Suppressor macrophage treated with lipopolysaccharide for 4 hours (primary cell): Measurements from ENCODE around the gene TBC1D24.
"Not testable (repeated sequence)": the region's sequence is repeated elsewhere in the genome, so short reads cannot be mapped to it uniquely, and the experiment has no call there.

Source experiments
- DNase-seq: peaks from one replicate; pipeline ENCODE4 v3.0.0-alpha.2; 2020

Gene TBC1D24

GRCh38 chr16:2469399-2470233 is 5.3 kb upstream of the TBC1D24 start:
- no peak for DNase-seq

GRCh38 chr16:2470234-2470601 is 4.7 kb upstream of the TBC1D24 start:
- no peak for DNase-seq

GRCh38 chr16:2470603-2471015 is 4.3 kb upstream of the TBC1D24 start:
- DNase-seq: no peak

- DNase-seq: no peak
These were observed 3.8 kb upstream of the TBC1D24 start, which contains the start of gene NTN3 for GRCh38 chr16:2471016-2471652. Gene NTN3, plus strand, starts transcription at chr16:2471297. Its CDS starts 405 bp downstream, at chr16:2471702.

GRCh38 chr16:2471653-2472487 is 3.1 kb upstream of the TBC1D24 start:
- no peak for DNase-seq

- no peak for DNase-seq
These were observed 2.5 kb upstream of the TBC1D24 start for GRCh38 chr16:2472488-2472864.

- DNase-seq: no peak
These were observed 2.0 kb upstream of the TBC1D24 start for GRCh38 chr16:2472885-2473445.

GRCh38 chr16:2473446-2473926 is 1.4 kb upstream of the TBC1D24 start:
- DNase-seq: no peak

- peak; percentile 72 for DNase-seq
These were observed 689 bp upstream of the TBC1D24 start for GRCh38 chr16:2473999-2474876.

- DNase-seq: no peak
These were observed 752 bp downstream of the TBC1D24 start for GRCh38 chr16:2475413-2476344.

- no peak for DNase-seq
These were observed 1.4 kb downstream of the TBC1D24 start for GRCh38 chr16:2476345-2476720.

GRCh38 chr16:2476741-2477140 is 1.8 kb downstream of the TBC1D24 start:
- no peak for DNase-seq

GRCh38 chr16:2477327-2477726 is 2.4 kb downstream of the TBC1D24 start:
- no peak for DNase-seq

- no peak for DNase-seq
These were observed 3.4 kb downstream of the TBC1D24 start for GRCh38 chr16:2478279-2478678.

- not testable (repeated sequence) for DNase-seq
These were observed 5.1 kb downstream of the TBC1D24 start for GRCh38 chr16:2479996-2480395.

GRCh38 chr16:2480948-2481347 is 6.0 kb downstream of the TBC1D24 start:
- no peak for DNase-seq

- no peak for DNase-seq
These were observed 6.7 kb downstream of the TBC1D24 start for GRCh38 chr16:2481676-2482075.

GRCh38 chr16:2482249-2482648 is 7.3 kb downstream of the TBC1D24 start:
- no peak for DNase-seq

GRCh38 chr16:2482708-2483534 is 8.0 kb downstream of the TBC1D24 start:
- peak; percentile 48 for DNase-seq
